Endothelial cell of umbilical vein (primary cell): Measurements from ENCODE around the gene SUGCT. TPM values are rescaled to one million over a fixed set of nuclear protein-coding genes. Genes with fewer than 3 reads are reported as not detected.

ENCODE experiments used
- BruUV-seq: library from RNA; stranded (reverse); fragments of 400-500 nt; replicated peaks from 2 replicates; lab custom pipeline; 2021; lab: Mats Ljungman, UMichigan
- CTCF ChIA-PET: fragments of 300-600, 350-600 bp; sonication (Branson Sonifier 250); formaldehyde crosslinking; loops from one replicate; lab custom pipeline; 2021; ENCODE audit warnings: antibody characterized with exemption, inconsistent platforms; lab: Charles Lee
- POLR2A ChIA-PET: fragments of 300-600, 350-600 bp; sonication (Branson Sonifier 250); formaldehyde crosslinking; loops from one replicate; lab custom pipeline; 2021; ENCODE audit warnings: antibody characterized with exemption, inconsistent platforms; lab: Charles Lee
- DNase-seq: peaks from one replicate; pipeline ENCODE4 v3.0.0-alpha.2; 2011; ENCODE audit warnings: low read depth, low spot score
- FAIRE-seq: peaks from 2 replicates; lab custom pipeline; 2011; peaks lifted over from hg19 to GRCh38; lab: Jason Lieb, UNC
- H2AFZ ChIP-seq: 2 replicates; pipeline ENCODE4 v1.6.0; 2012; ENCODE audit warnings: low read depth, low read length, control low read depth, inconsistent platforms
- H3K27ac ChIP-seq: 2 replicates; pipeline ENCODE4 v1.5.1; 2011; ENCODE audit warnings: low read depth, mild to moderate bottlenecking, control low read depth, low read length, moderate library complexity; ENCODE audit not compliant: insufficient read depth
- H3K27me3 ChIP-seq, 2 experiments: 2 replicates each; pipeline versions ENCODE4 v1.6.0 to v1.6.1; 2011; ENCODE audit warnings: low read length in 2 of 2, mixed read lengths in 1 of 2; ENCODE audit not compliant: control insufficient read depth in 2 of 2, insufficient read depth in 2 of 2
- H3K36me3 ChIP-seq, 2 experiments: 2 replicates in 1 of 2; 3 replicates in 1 of 2; pipeline ENCODE4 v1.5.1; 2011; ENCODE audit warnings: low read length in 2 of 2, mild to moderate bottlenecking in 1 of 2, moderate library complexity in 1 of 2; ENCODE audit not compliant: control insufficient read depth in 2 of 2, insufficient read depth in 2 of 2; ENCODE audit errors: extremely low read depth in 1 of 2
- H3K4me1 ChIP-seq: 3 replicates; pipeline ENCODE4 v1.5.1; 2011; ENCODE audit warnings: mild to moderate bottlenecking, low read length; ENCODE audit not compliant: control insufficient read depth, insufficient read depth; ENCODE audit errors: extremely low read depth
- H3K4me2 ChIP-seq: 2 replicates; pipeline ENCODE4 v1.6.1; 2011; ENCODE audit warnings: low read length, control low read depth, mixed read lengths; ENCODE audit not compliant: insufficient read depth
- H3K4me3 ChIP-seq, 3 experiments: fragments of 200-600 bp in 1 of 3; sonication (generic), shearing (Covaris generic) in 1 of 3; replicated peaks in 1 of 3; 2 replicates each; pipeline ENCODE4 v1.5.1; 2011 to 2016; ENCODE audit warnings: control low read depth in 3 of 3, low read length in 3 of 3, mild to moderate bottlenecking in 2 of 3, inconsistent platforms in 1 of 3, low read depth in 1 of 3, moderate library complexity in 1 of 3; ENCODE audit not compliant: insufficient read depth in 1 of 3
- H3K79me2 ChIP-seq: 2 replicates; pipeline ENCODE4 v1.6.0; 2012; ENCODE audit warnings: low read length, inconsistent platforms; ENCODE audit not compliant: control insufficient read depth, insufficient read depth
- H3K9ac ChIP-seq: replicated peaks from 2 replicates; pipeline ENCODE3; 2011; ENCODE audit warnings: low read length, control low read depth; ENCODE audit not compliant: insufficient read depth; ENCODE audit errors: extremely low read depth
- H3K9me1 ChIP-seq: replicated peaks from 3 replicates; pipeline ENCODE4 v1.6.0; 2011; ENCODE audit warnings: mild to moderate bottlenecking, low read length; ENCODE audit not compliant: control insufficient read depth, insufficient read depth; ENCODE audit errors: extremely low read depth
- H3K9me3 ChIP-seq: replicated peaks from 2 replicates; pipeline ENCODE4 v1.5.1; 2012; ENCODE audit warnings: low read length, inconsistent platforms; ENCODE audit not compliant: control insufficient read depth, insufficient read depth
- H4K20me1 ChIP-seq: replicated peaks from 2 replicates; pipeline ENCODE3; 2011; ENCODE audit warnings: mild to moderate bottlenecking, low read length; ENCODE audit not compliant: control insufficient read depth, insufficient read depth; ENCODE audit errors: extremely low read depth
- EZH2 ChIP-seq: IDR thresholded peaks from 2 replicates; pipeline ENCODE4 v1.6.1; 2012; ENCODE audit warnings: borderline replicate concordance, low read depth, mild to moderate bottlenecking, moderate library complexity, low read length, inconsistent platforms; ENCODE audit not compliant: severe bottlenecking
- FOS ChIP-seq: IDR thresholded peaks from 2 replicates; pipeline ENCODE4 v1.6.1; 2011; ENCODE audit warnings: mild to moderate bottlenecking, low read length, moderate library complexity, borderline replicate concordance; ENCODE audit not compliant: insufficient read depth
- JUN ChIP-seq: IDR thresholded peaks from 2 replicates; pipeline ENCODE4 v1.6.1; 2011; ENCODE audit warnings: borderline replicate concordance, low read depth; ENCODE audit not compliant: insufficient read length, insufficient read depth
- MYC ChIP-seq: IDR thresholded peaks from one replicate; pipeline ENCODE4 v1.6.1; 2011; ENCODE audit warnings: mild to moderate bottlenecking, low read depth, low read length
- POLR2A ChIP-seq: IDR thresholded peaks from 2 replicates; pipeline ENCODE4 v1.6.1; 2012; ENCODE audit warnings: low read depth, mild to moderate bottlenecking, control low read depth, low read length
- POLR2AphosphoS5 ChIP-seq: IDR thresholded peaks from 2 replicates; pipeline ENCODE4 v1.6.1; 2012; ENCODE audit warnings: low read depth, mild to moderate bottlenecking, control low read depth, low read length, moderate library complexity; ENCODE audit not compliant: insufficient read depth
- dilution Hi-C: fragments of 300-500 bp; cut with MboI; formaldehyde crosslinking; loops from one replicate; pipeline ENCODE4 v1.15.0; 2019; ENCODE audit warnings: low sequenced_read_pairs; ENCODE audit not compliant: extremely low pct_ligation_motif_present
- intact Hi-C: fragments of 100-400 bp; cut with micrococcal nuclease; formaldehyde crosslinking; loops from one replicate; pipeline ENCODE4 v1.10.0; 2022
- polyA plus RNA-seq, 4 experiments: library from polyadenylated mRNA; depleted of rRNA in 3 of 4; stranded (reverse) in 3 of 4; unstranded in 1 of 4; fragments of >200 nt; gene quantifications; 2 replicates each; pipeline versions ENCODE4 v1.2.1 to v1.2.3, GENCODE V29; 2011 to 2012; ENCODE audit warnings: missing spikeins in 1 of 4
- total RNA-seq: library from RNA; stranded (reverse); gene quantifications from 2 replicates; pipeline ENCODE4 v1.2.3, GENCODE V29; 2021
- TF ChIP-seq, protein P1 (sequence below), 2 donors: IDR thresholded peaks; 1 replicate in 1 of 2; 2 replicates in 1 of 2; pipeline ENCODE4 v1.5.1; 2011; ENCODE audit warnings: low read length in 2 of 2, mild to moderate bottlenecking in 2 of 2, moderate library complexity in 2 of 2, control low read depth in 1 of 2, inconsistent platforms in 1 of 2, low read depth in 1 of 2; ENCODE audit not compliant: insufficient read depth in 1 of 2; ENCODE audit errors: extremely low read depth in 1 of 2
- TF ChIP-seq, protein P2 (sequence below): IDR thresholded peaks from 2 replicates; pipeline ENCODE4 v1.6.1; 2011; ENCODE audit not compliant: insufficient read depth, insufficient read length

Gene SUGCT
- total and polyA plus RNA-seq, 2 donors (not counting 3 experiments of a cell fraction or from before 2014, with no cell fraction given): 1.2 to 1.4 TPM

DNA sequence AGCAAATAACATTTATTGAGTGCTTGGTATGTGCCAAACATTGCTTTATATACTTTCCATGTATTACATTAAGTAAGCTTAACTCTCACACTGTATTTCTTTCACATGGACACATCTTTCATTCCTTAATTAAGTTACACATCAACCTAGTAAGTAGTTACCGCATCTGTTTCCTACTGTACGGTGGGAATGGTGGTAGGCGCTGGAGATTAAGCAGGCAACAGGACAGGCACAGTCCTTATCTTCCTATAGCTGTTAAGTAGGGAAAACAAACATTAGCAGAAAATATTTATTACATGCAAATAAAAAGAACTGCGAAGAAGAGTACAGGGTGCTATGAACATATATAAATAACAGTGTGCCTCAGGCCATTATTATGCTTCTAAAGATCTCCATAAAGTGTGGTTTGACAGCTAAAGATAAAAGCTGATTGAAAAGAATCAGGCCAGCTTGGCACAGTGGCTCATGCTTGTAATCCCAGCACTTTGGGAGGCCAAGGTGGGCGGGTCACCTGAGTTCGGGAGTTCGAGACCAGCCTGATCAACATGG is 105.0 kb downstream of the SUGCT start:
- intact Hi-C loops (loop anchor here (10.0 kb wide), 1 partner anchor 265 kb away; no protein-coding TSS in a partner anchor), dilution Hi-C loops (no loop called here)
- no peak for TF ChIP-seq MYC
- TF ChIP-seq POLR2AphosphoS5: no peak
- TF ChIP-seq JUN: no peak
- no peak for TF ChIP-seq EZH2
- no peak for TF ChIP-seq POLR2A
- TF ChIP-seq, protein P1, sequence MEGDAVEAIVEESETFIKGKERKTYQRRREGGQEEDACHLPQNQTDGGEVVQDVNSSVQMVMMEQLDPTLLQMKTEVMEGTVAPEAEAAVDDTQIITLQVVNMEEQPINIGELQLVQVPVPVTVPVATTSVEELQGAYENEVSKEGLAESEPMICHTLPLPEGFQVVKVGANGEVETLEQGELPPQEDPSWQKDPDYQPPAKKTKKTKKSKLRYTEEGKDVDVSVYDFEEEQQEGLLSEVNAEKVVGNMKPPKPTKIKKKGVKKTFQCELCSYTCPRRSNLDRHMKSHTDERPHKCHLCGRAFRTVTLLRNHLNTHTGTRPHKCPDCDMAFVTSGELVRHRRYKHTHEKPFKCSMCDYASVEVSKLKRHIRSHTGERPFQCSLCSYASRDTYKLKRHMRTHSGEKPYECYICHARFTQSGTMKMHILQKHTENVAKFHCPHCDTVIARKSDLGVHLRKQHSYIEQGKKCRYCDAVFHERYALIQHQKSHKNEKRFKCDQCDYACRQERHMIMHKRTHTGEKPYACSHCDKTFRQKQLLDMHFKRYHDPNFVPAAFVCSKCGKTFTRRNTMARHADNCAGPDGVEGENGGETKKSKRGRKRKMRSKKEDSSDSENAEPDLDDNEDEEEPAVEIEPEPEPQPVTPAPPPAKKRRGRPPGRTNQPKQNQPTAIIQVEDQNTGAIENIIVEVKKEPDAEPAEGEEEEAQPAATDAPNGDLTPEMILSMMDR (IDR thresholded peaks at IDR 0.05; ENCODE audit: extremely low read depth in 1 of 2, insufficient read depth in 1 of 2, low read depth in 1 of 2, low read length in 2 of 2): no peak
- TF ChIP-seq, protein P2, sequence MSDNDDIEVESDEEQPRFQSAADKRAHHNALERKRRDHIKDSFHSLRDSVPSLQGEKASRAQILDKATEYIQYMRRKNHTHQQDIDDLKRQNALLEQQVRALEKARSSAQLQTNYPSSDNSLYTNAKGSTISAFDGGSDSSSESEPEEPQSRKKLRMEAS: no peak
- no peak for TF ChIP-seq FOS
- Histone ChIP-seq H3K9ac (no peak overlapping the region), H2AFZ (no peak overlapping the region), H3K27ac (no peak overlapping the region), H3K27me3 (no peaks in the 10 kb centered on the region), H3K4me2 (no peak overlapping the region), H3K79me2 (no peaks in the 10 kb centered on the region), H3K4me1 (peaks cover 3% of the 10 kb centered on the region), H3K36me3 (no peaks in the 10 kb centered on the region), H3K9me3 (no peaks in the 10 kb centered on the region), H3K4me3 (no peak overlapping the region), H4K20me1 (no peaks in the 10 kb centered on the region), H3K9me1 (no peaks in the 10 kb centered on the region)
- ChIA-PET CTCF (interaction anchor here (0.7 to 1.2 kb wide), 6 partner anchors 41 to 1471 kb away, joined by 3 read pairs; no protein-coding TSS in a partner anchor), POLR2A (no interaction called here)
- no peak for FAIRE-seq
- DNase-seq: no peak
- BruUV-seq: no TSS peak
